GM12873 (cell line): Measurements from ENCODE around the gene TPX2.

Source experiments
- CTCF ChIP-seq: IDR thresholded peaks from 2 replicates; pipeline ENCODE4 v1.5.1; 2012; ENCODE audit warnings: low read depth, mild to moderate bottlenecking, moderate library complexity, low read length, control low read depth; ENCODE audit not compliant: insufficient read depth; ENCODE audit errors: missing control alignments

TPX2 gene

GRCh38 chr20:31738729-31739549, at the start of gene TPX2:
TSS of gene TPX2 (plus strand) at chr20:31739290. CDS start at chr20:31757477, 18,187 bp downstream.
- peak; percentile 29 for TF ChIP-seq CTCF

DNA sequence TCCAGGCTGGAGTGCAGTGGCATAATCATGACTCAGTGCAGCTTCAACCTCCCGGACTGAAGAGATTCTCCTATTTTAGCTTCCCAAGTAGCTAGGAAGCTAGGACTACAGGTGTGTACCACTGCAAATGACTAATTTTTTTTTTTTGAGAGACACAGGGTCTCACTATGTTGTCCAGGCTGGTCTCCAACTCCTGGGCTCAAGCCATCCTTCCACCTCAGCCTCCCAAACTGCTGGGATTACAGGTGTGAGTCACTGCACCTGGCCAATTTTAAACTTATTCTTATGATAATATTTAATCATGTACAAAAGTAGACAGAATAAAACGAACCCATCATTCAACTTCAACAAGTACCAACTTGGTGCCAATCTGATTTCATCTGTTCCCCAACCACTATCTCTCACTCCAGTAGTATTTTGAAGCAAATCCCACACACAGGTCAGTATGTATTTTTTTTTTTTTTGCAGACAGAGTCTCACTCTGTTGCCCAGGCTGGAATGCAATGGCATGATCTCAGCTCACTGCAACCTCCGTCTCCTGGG, 48.9 kb upstream of the TPX2 start:
- no peak for TF ChIP-seq CTCF

- TF ChIP-seq CTCF, result no peak
Measured at GRCh38 chr20:31691646-31692275, 47.3 kb upstream of the TPX2 start.

- no peak for TF ChIP-seq CTCF
Measured at GRCh38 chr20:31693402-31693801, 45.7 kb upstream of the TPX2 start.

- TF ChIP-seq CTCF, result no peak
Measured at GRCh38 chr20:31693987-31694661, 45.0 kb upstream of the TPX2 start.

DNA sequence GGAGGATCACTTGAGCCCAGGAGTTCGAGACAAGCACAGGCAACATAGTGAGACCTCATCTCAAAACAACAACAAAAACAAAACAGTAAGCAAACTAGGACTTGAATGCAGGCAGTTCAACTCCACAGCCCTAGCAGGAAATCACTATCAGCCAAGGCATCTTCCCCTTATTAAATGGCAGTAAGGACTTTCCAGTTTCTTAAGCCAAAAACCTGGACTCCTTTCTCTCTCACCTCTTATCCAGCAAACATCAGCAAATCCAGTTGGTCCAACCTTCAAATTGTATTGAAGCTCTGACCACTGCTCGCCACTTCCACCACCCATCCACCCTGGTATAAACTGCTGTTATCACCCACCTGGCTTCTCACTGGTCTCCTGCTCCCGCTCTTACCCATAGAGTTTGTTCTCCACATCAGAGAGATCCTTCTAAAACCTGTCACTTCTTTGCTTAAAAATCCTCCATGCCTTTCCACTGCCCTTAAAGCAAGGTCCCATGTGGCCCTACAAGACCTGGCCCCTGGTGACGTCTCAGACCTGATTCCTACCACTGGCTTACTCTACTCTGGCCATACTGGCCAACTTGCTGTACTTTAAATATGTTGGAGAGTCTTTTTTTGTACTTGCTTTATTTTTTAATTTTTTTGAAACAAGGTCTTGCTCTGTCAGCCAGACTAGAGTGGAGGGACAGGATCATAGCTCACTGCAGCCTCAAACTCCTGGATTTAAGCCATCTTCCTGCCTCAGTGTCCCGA, 44.1 kb upstream of the TPX2 start:
- no peak for TF ChIP-seq CTCF
